ENCODE results near the gene DCLK3.

DCLK3 gene

DNA sequence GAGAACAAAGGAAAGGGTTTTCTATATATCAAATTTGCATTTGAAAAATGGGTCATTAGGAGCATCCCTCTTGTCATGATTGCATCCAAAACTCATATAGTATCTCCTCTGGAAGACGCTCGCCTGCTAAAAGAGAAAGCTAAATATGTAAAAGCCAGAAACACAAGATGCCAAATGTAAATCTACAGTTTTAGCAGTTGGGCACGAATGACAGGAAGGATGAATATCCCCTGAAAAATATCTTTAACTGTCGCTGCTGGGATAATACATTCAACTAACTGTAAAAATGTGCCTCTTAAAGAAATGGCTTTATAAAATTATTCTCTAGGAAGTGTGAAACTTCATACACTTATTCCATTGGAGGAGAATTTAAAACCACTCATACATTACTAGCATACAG is 101.7 kb downstream of the DCLK3 start:
- DNase-seq = no peak
